Activated T-cell treated with anti-CD3 and anti-CD28 coated beads, Interleukin-2, amount 50 U/mL, for 48 hours (primary cell): ENCODE measurements around the gene ACTL7A.
"Not testable (repeated sequence)": the region's sequence is repeated elsewhere in the genome, so short reads cannot be mapped to it uniquely, and the experiment has no call there.

Experiments
- DNase-seq, 2 experiments: peaks; one replicate each; pipeline ENCODE4 v3.0.0-alpha.2; 2020

Gene ACTL7A

GRCh38 chr9:108882052-108882888, 20.2 kb downstream of the ACTL7A start:
- no peak for DNase-seq

DNA sequence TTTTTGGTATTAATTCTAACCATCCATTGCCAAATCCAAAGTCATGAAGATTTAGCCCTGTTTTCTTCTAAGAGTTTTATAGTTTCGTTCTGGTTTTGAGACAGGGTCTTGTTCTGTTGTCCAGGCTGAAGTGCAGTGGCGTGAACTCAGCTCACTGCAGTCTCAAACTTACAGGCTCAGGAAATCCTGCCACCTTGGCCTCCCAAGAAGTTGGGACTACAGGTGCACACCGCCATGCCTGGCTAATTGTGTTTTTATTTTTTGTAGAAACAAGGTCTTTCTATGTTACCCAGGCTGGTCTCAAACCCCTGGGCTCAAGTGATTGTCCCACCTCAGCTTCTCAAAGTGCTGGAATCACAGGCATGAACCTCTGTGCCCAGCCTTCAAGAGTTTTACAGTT, 21.0 kb downstream of the ACTL7A start:
- no peak for DNase-seq

DNA sequence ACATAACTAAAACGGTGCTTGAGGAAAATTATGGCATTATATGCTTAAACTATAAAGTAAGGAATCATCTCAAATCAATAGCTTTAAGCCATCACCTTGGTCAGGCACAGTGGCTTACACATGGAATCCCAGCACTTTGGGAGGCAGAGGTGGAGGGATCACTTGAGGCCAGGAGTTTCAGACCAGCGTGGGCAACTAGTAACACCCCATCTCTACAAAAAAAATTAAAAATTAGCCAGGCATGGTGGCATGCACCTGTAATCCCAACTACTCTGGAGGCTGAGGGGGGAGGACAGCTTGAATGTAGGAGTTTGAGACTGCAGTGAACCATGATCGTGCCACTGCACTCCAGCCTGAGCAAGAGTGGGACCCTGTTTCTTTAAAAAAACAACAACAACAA, 22.6 kb downstream of the ACTL7A start:
- DNase-seq, result no peak

DNA sequence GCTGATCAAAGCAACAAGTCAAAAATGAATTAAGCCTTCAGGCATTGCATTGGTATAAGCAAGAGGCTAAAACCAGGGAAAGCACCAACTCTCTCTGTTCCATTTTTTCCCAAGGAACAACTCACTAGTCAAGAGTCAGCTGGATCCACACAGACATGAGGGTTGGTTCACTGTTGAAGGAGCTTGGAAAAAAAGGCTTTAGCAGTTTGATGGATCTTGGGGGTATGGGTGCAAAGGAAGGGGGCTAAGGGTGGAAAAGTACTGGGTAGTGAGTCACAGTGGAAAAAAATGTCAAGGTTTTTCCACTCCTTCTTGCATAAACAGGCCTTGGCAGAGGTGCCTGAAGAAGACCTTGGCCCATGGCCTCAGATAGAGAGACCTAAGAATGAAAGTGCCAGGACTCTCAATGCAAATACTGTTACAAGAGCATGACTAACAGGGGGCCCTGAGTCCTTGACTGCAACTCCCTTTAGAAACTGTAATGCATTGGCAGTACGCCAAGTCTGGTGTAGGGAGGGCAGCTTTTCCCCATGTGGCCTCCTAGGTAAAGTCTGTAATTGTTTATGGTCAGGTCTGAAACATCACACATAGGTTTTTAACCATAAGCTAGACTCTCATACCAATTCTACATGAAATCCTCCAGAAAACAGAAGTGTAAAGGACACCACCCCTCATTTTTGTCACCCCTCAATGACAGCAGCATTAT, 23.7 kb downstream of the ACTL7A start:
- peak; percentile 57 to 65 for DNase-seq

- DNase-seq, result not testable (repeated sequence)
Observed at GRCh38 chr9:108886594-108887271, 24.7 kb downstream of the ACTL7A start.

- no peak for DNase-seq
Observed at GRCh38 chr9:108889649-108890067, 27.6 kb downstream of the ACTL7A start.

GRCh38 chr9:108894225-108894997, 32.3 kb downstream of the ACTL7A start:
- DNase-seq, result no peak

DNA sequence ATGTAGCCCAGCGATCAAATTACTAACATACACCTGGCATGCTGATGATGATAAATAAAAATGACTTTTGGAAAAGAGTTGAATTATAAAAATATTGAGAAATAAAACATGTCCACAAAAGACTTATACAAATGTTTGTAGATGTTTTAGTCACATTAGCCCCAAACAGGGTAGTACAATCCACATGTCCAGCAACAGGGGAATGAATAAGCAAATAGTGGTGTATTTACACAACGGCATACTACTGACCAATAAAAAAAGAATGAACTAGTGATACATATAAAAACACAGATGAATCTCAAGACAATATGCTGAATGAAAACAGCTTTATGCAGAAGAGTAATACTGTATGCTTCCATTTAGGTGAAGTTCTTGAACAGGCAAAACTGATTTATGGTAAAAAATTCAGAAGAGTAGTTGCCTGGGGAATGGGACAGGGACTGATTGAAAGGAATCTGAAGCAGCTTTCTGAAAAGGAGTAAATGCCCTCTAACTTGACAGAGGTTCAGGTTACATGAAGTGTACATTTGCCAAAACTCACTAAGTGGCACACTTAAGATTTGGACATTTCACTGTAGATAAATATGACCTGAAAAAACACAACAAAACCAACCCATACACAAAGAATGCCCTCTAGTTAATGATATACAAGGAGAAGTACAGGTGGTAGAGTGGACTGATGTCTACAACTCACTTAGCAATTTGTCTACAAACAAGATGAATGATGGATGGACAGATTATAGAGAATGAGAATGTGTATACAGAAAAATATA, 35.4 kb downstream of the ACTL7A start:
- no peak for DNase-seq

GRCh38 chr9:108899023-108899695, 37.1 kb downstream of the ACTL7A start:
- not testable (repeated sequence) for DNase-seq

DNA sequence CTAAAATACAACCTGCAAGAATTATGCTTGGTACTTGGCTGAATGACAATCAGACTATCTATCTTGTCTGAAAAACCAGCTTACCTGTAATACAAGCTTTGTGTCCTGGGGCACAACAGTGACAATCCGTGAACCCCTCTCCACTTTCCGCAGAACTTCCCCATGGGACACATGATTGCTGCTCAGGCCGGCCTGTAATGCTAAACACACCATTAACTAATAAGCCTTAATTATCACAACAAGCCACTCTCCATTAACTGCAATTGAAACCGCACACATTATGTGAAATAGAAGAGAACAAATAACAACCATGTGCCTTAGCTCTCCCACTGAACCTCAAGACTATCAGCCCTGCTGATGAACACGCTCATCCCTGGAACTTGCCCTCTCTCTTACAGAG, 38.1 kb downstream of the ACTL7A start:
- DNase-seq, result no peak

DNA sequence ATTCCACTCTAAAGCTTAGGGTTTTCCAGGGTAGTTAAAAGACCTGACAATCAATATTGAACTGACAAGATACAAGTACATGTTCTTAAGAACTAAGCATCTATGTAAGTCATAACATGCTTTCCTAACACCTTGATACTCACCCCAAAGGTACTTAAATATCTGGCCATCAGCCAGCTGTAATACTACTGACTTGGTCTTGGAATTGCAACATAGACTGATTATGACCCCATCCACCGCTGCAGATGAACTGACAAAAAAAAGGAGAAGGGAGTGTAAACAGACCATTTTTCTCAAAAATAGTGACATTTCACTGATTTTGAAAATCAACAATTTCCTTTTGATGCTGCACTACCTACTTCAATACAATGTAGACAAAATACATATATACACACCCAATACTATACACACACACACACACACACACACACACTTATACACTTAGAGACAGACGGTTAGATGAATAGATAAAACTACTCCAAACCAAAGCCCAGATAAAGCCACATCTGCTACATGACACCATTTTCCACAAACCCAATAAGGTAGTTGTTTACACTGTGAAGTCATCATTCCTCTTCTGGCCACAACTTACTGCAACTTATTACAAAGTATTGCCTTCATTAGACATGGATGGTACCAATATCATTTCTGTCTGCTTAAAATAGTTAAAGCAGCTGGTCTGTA, 41.5 kb downstream of the ACTL7A start:
- no peak for DNase-seq

DNA sequence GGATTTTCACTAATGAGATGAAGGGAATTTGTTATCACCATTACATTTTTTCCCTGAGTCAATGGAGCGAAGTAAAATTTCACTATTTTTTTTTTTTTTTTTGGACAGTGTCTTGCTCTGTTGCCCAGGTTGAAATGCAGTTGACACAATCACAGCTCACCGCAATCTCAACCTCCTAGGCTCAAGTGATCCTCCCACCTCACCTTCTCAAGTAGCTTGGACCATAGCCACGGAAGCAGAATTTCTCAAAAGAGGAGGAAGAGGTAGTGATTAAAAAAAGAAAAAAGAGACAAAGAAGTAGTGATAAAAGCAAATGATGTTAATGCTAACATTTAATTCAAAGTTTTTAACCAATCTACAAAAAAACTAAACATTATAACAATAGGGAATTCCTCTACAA, 42.1 kb downstream of the ACTL7A start:
- DNase-seq, result no peak

DNA sequence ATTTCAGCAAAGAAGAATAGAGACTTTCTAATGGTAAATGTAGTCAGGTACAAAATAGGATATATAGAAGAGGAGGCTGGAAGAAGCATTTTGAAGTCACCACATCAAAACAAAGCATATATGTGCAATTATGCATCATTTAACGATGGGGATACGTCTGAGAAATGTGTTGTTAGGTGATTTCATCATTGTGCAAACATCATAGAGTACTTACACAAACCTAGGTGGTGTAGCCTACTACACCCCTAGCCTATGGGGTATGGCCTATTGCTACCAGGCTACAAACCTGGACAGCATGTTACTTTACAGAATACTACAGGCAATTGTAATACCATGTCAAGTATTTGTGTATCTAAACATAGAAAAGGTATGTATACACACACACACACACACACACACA, 43.4 kb downstream of the ACTL7A start:
- DNase-seq, result no peak

DNA sequence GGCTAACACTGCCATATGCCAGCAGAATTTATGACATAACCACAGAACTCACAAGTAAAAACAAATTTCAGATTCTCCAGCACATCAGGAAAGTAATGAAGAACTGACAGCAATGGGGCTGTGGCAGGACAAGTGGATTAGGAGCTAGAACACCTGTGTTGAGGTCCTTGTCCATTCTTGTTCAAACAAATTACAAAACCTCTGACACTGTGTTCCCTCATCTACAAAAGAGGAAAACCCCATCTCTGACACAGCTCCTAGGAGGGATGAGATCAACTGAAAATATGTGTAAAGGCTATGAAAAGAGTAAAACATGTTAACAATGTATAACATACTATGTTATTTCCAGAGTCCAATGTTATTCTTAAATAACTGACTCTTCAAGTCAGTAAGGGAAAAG, 48.3 kb downstream of the ACTL7A start:
- DNase-seq, result no peak

DNA sequence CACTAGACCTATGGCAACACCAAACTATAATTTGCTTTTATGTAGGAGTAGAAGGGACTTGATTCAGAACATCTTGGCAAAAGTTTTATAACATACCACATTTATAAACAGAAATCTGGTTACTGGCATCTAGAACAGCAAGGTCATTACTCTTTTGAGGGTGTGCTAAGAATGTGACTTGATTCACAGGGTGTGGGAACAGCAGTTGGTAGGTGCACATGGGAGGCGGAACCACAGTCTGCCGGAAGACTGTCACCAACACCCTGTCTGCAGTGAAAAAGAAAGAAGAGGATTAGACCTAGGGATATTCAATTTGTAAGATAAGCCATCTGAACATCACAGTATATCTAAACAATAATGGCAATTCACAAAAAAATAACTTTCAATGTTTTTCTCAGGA, 48.8 kb downstream of the ACTL7A start:
- DNase-seq, result no peak

- no peak for DNase-seq
Observed at GRCh38 chr9:108911820-108912219, 49.8 kb downstream of the ACTL7A start.
